Smooth muscle cell (in vitro differentiated cells): ENCODE data around the gene ACAD9. TPM values are rescaled to one million over a fixed set of nuclear protein-coding genes. Genes with fewer than 3 reads are reported as not detected.

Experiments used
- DNase-seq: peaks from one replicate; lab custom pipeline; 2025; ENCODE audit not compliant: unreplicated experiment; lab: John Stamatoyannopoulos, UW
- H2AFZ ChIP-seq: fragments of 200-600 bp; sonication (generic); 2 replicates; pipeline ENCODE4 v1.6.0; 2016; ENCODE audit warnings: antibody characterized with exemption, low read depth, mild to moderate bottlenecking
- H3F3A ChIP-seq: fragments of 200-600 bp; sonication (generic); 2 replicates; pipeline ENCODE4 v1.6.0; 2017; ENCODE audit warnings: antibody characterized with exemption, low read depth
- H3K27ac ChIP-seq: fragments of 200-600 bp; sonication (generic); 2 replicates; pipeline ENCODE4 v1.5.1; 2016; ENCODE audit warnings: low read depth, mild to moderate bottlenecking
- H3K27me3 ChIP-seq: fragments of 200-600 bp; sonication (generic); 2 replicates; pipeline ENCODE4 v1.6.1; 2016; ENCODE audit warnings: low read depth, mild to moderate bottlenecking
- H3K36me3 ChIP-seq: fragments of 200-600 bp; sonication (generic); 2 replicates; pipeline ENCODE4 v1.5.1; 2016; ENCODE audit warnings: low read depth
- H3K4me1 ChIP-seq: fragments of 200-600 bp; sonication (generic); 2 replicates; pipeline ENCODE4 v1.5.1; 2016; ENCODE audit warnings: low read depth
- H3K4me2 ChIP-seq: fragments of 200-600 bp; sonication (generic); 2 replicates; pipeline ENCODE4 v1.6.0; 2016; ENCODE audit warnings: mild to moderate bottlenecking
- H3K4me3 ChIP-seq: fragments of 200-600 bp; sonication (generic); 2 replicates; pipeline ENCODE4 v1.5.1; 2016; ENCODE audit warnings: mild to moderate bottlenecking
- H3K79me2 ChIP-seq: fragments of 200-600 bp; sonication (generic); 2 replicates; pipeline ENCODE4 v1.6.0; 2016; ENCODE audit warnings: low read depth, mild to moderate bottlenecking
- H3K9ac ChIP-seq: fragments of 200-600 bp; sonication (generic); 2 replicates; pipeline ENCODE4 v1.6.0; 2016; ENCODE audit warnings: low read depth
- H3K9me3 ChIP-seq: fragments of 200-600 bp; sonication (generic); replicated peaks from 2 replicates; pipeline ENCODE4 v1.5.1; 2016; ENCODE audit warnings: low read depth
- H4K20me1 ChIP-seq: fragments of 200-600 bp; sonication (generic); 2 replicates; pipeline ENCODE4 v1.6.0; 2016; ENCODE audit warnings: low read depth
- CTCF ChIP-seq: fragments of 200-600 bp; sonication (generic); IDR thresholded peaks from 2 replicates; pipeline ENCODE4 v1.5.1; 2017; ENCODE audit warnings: borderline replicate concordance, mild to moderate bottlenecking, antibody characterized with exemption; ENCODE audit not compliant: insufficient read depth, poor library complexity, severe bottlenecking
- WGBS: methylation state at CpG from one replicate; pipeline ENCODE4 v1.1.7; 2016; ENCODE audit warnings: low lambda C conversion rate; 5-methylcytosine and 5-hydroxymethylcytosine counted together
- polyA plus RNA-seq: library from polyadenylated mRNA; unstranded; fragments of >200 nt; fragmentation: Nextera tagmentation; extraction: Ambion mirVana; gene quantifications from 2 replicates; pipeline ENCODE4 v1.2.1, GENCODE V29; 2016
- total RNA-seq: library from RNA; depleted of rRNA; stranded (reverse); fragments of >200 nt; gene quantifications from 2 replicates; pipeline ENCODE4 v1.2.3, GENCODE V29; 2014

Gene ACAD9
- total and polyA plus RNA-seq, 2 experiments from 2014 or later, result 24.4 to 24.5 TPM

GRCh38 chr3:128867200-128868125 lies 12.0 kb upstream of the ACAD9 start:
- 80% methylated on average over 4 of the region's 4 CpGs for WGBS
- DNase-seq, result no peak

GRCh38 chr3:128870347-128870746 lies 9.1 kb upstream of the ACAD9 start:
- H3F3A ChIP-seq, result no peaks in the 10 kb centered on the region
- H2AFZ ChIP-seq, result no peak overlapping the region
- H3K9me3 ChIP-seq, result no peaks in the 10 kb centered on the region
- 92% methylated on average over 4 of the region's 4 CpGs for WGBS
- H3K4me1 ChIP-seq, result no peaks in the 10 kb centered on the region
- no peaks in the 10 kb centered on the region for H3K36me3 ChIP-seq
- no peak overlapping the region for H3K4me3 ChIP-seq
- DNase-seq, result no peak
- no peaks in the 10 kb centered on the region for H3K79me2 ChIP-seq
- no peaks in the 10 kb centered on the region for H4K20me1 ChIP-seq
- no peaks in the 10 kb centered on the region for H3K27me3 ChIP-seq
- H3K4me2 ChIP-seq, result no peak overlapping the region
- H3K9ac ChIP-seq, result no peak overlapping the region
- TF ChIP-seq CTCF, result no peak
- no peak overlapping the region for H3K27ac ChIP-seq

More at GRCh38 chr3:128867200-128868125, 12.0 kb upstream of the ACAD9 start:
- H2AFZ ChIP-seq, result no peak overlapping the region
- no peaks in the 10 kb centered on the region for H3K4me1 ChIP-seq
- no peaks in the 10 kb centered on the region for H3K27me3 ChIP-seq
- H3K9me3 ChIP-seq, result no peaks in the 10 kb centered on the region
- no peaks in the 10 kb centered on the region for H3K79me2 ChIP-seq
- no peaks in the 10 kb centered on the region for H4K20me1 ChIP-seq
- H3F3A ChIP-seq, result peaks cover 5% of the 10 kb centered on the region
- no peak for TF ChIP-seq CTCF
- H3K27ac ChIP-seq, result no peak overlapping the region
- no peak overlapping the region for H3K4me2 ChIP-seq
- H3K9ac ChIP-seq, result no peak overlapping the region
- H3K4me3 ChIP-seq, result no peak overlapping the region
- H3K36me3 ChIP-seq, result no peaks in the 10 kb centered on the region

GRCh38 chr3:128872282-128872681 lies 7.1 kb upstream of the ACAD9 start:
- H3K9me3 ChIP-seq, result no peaks in the 10 kb centered on the region
- no peak overlapping the region for H3K4me3 ChIP-seq
- H3K79me2 ChIP-seq, result no peaks in the 10 kb centered on the region
- no peak for DNase-seq
- H3K9ac ChIP-seq, result no peak overlapping the region
- no peak overlapping the region for H2AFZ ChIP-seq
- H3K36me3 ChIP-seq, result no peaks in the 10 kb centered on the region
- TF ChIP-seq CTCF, result no peak
- H3K27me3 ChIP-seq, result no peaks in the 10 kb centered on the region
- no peaks in the 10 kb centered on the region for H3F3A ChIP-seq
- no peaks in the 10 kb centered on the region for H3K4me1 ChIP-seq
- no peak overlapping the region for H3K27ac ChIP-seq
- 86% methylated on average over 4 of the region's 4 CpGs for WGBS
- H3K4me2 ChIP-seq, result no peak overlapping the region
- no peaks in the 10 kb centered on the region for H4K20me1 ChIP-seq

- TF ChIP-seq CTCF, result no peak
Observed at GRCh38 chr3:128872744-128873143, 6.7 kb upstream of the ACAD9 start.

More at GRCh38 chr3:128872744-128873143, 6.7 kb upstream of the ACAD9 start:
- Histone ChIP-seq H3K4me2 (no peak overlapping the region), H3K4me1 (peaks cover 2% of the 10 kb centered on the region), H3K4me3 (no peak overlapping the region), H3K27me3 (no peaks in the 10 kb centered on the region), H3K9ac (no peak overlapping the region), H3K79me2 (no peaks in the 10 kb centered on the region), H2AFZ (no peak overlapping the region), H3K27ac (no peak overlapping the region), H3K36me3 (no peaks in the 10 kb centered on the region), H3F3A (no peaks in the 10 kb centered on the region), H4K20me1 (no peaks in the 10 kb centered on the region), H3K9me3 (no peaks in the 10 kb centered on the region)
- DNase-seq, result no peak
- WGBS, result 95% methylated on average over 8 of the region's 8 CpGs
